ENCODE data around the gene RAB6B.

Gene RAB6B

DNA sequence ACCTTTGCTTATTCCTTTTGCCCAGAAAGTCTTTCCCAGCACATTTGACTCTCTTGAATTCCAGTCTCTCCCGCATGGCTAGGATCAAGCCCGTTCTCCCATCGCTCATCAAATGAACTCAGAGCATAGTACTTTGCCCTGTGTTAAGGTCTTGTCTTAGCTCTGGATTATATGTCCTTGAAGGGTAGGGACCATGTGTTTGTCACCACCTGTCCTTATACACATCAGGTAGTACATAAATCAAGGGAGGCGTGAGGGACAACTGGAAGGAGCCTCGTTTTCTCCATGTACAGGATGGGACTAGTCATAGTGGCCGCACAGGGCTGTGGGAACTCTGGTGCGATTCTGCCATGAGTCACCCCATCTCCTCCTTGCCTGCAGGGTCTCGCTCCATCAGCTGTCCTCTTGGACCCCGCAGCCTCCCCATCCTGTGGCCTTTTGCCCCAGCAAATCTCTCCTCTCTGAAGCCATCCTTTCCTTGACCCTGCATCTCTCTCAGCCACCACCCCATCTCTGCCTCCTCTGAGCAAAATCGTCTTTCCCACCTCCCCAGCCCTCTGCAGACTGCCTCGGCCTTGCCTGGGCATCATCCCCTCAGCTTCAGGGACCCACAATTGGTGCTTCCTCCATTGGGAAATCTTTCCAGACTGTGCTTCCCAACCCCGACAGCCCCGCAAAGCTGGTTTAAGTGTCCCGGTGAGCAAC lies 33.4 kb upstream of the RAB6B start:
- no peak overlapping the region for H3K4me3 ChIP-seq (replicated peaks; ENCODE audit: insufficient read depth, low read length)
- H3K27me3 ChIP-seq (ENCODE audit: insufficient read depth, poor library complexity, severe bottlenecking), result no peaks in the 10 kb centered on the region
- DNase-seq (ENCODE audit: low read depth in 1 of 2, low spot score in 1 of 2), result no peak
- H3K27ac ChIP-seq (replicated peaks), result no peak overlapping the region
- TF ChIP-seq, protein P1, sequence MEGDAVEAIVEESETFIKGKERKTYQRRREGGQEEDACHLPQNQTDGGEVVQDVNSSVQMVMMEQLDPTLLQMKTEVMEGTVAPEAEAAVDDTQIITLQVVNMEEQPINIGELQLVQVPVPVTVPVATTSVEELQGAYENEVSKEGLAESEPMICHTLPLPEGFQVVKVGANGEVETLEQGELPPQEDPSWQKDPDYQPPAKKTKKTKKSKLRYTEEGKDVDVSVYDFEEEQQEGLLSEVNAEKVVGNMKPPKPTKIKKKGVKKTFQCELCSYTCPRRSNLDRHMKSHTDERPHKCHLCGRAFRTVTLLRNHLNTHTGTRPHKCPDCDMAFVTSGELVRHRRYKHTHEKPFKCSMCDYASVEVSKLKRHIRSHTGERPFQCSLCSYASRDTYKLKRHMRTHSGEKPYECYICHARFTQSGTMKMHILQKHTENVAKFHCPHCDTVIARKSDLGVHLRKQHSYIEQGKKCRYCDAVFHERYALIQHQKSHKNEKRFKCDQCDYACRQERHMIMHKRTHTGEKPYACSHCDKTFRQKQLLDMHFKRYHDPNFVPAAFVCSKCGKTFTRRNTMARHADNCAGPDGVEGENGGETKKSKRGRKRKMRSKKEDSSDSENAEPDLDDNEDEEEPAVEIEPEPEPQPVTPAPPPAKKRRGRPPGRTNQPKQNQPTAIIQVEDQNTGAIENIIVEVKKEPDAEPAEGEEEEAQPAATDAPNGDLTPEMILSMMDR (IDR thresholded peaks at IDR 0.05; ENCODE audit: insufficient read depth, low read length), result no peak
- TF ChIP-seq, protein P2, sequence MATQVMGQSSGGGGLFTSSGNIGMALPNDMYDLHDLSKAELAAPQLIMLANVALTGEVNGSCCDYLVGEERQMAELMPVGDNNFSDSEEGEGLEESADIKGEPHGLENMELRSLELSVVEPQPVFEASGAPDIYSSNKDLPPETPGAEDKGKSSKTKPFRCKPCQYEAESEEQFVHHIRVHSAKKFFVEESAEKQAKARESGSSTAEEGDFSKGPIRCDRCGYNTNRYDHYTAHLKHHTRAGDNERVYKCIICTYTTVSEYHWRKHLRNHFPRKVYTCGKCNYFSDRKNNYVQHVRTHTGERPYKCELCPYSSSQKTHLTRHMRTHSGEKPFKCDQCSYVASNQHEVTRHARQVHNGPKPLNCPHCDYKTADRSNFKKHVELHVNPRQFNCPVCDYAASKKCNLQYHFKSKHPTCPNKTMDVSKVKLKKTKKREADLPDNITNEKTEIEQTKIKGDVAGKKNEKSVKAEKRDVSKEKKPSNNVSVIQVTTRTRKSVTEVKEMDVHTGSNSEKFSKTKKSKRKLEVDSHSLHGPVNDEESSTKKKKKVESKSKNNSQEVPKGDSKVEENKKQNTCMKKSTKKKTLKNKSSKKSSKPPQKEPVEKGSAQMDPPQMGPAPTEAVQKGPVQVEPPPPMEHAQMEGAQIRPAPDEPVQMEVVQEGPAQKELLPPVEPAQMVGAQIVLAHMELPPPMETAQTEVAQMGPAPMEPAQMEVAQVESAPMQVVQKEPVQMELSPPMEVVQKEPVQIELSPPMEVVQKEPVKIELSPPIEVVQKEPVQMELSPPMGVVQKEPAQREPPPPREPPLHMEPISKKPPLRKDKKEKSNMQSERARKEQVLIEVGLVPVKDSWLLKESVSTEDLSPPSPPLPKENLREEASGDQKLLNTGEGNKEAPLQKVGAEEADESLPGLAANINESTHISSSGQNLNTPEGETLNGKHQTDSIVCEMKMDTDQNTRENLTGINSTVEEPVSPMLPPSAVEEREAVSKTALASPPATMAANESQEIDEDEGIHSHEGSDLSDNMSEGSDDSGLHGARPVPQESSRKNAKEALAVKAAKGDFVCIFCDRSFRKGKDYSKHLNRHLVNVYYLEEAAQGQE (IDR thresholded peaks at IDR 0.05; ENCODE audit: insufficient replicate concordance, low read depth), result no peak
- no peak for TF ChIP-seq SPI1 (IDR thresholded peaks at IDR 0.05; ENCODE audit: borderline replicate concordance, low read depth)
- TF ChIP-seq POLR2AphosphoS5 (IDR thresholded peaks at IDR 0.05; ENCODE audit: low read depth), result no peak
- no peak for TF ChIP-seq GABPA (IDR thresholded peaks at IDR 0.05; ENCODE audit: low read depth)

DNA sequence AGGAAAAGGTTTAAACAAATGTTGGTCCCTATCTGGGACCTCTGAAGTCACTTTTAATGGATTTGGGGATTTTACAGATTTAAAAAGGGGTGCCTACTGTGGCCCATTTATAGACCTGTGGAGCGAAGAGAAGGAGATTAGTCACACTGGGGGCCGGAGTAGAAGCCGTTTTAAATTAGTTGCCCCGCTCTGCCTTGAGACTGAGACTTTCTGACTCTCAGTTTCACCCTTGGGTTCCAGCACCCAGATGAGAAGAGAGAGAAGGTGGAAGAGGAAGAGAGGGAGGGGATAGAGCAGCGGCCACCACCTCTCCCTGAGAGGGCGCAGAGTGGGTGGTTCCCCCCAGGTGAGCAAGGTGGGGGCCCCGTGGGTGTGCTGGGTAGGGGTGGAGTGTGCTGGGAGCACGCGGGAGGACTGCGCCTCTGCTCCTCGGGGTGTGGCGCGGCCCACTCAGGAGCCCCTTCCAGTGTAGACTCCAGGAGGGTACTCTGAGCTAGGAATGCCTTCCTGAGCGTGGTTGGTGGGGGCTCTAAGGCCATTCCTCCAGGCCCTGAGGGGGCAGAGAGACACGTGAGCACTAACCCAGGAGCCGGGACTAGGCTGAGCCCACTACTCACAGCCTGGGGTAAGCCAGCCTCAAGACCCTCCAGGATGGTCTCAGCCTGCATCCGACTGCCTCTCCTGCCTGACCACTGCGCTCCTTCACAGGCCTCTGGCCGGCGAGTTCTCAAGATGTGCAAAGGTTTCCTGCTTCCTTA lies 32.6 kb upstream of the RAB6B start:
- no peak overlapping the region for H3K4me3 ChIP-seq (replicated peaks; ENCODE audit: insufficient read depth, low read length)
- H3K27ac ChIP-seq (replicated peaks), result no peak overlapping the region
- no peaks in the 10 kb centered on the region for H3K27me3 ChIP-seq (ENCODE audit: insufficient read depth, poor library complexity, severe bottlenecking)
- DNase-seq (ENCODE audit: low read depth in 1 of 2, low spot score in 1 of 2), result no peak
- TF ChIP-seq SPI1 (IDR thresholded peaks at IDR 0.05; ENCODE audit: borderline replicate concordance, low read depth), result no peak
- TF ChIP-seq, protein P1 (IDR thresholded peaks at IDR 0.05; ENCODE audit: insufficient read depth, low read length), result no peak
- no peak for TF ChIP-seq POLR2AphosphoS5 (IDR thresholded peaks at IDR 0.05; ENCODE audit: low read depth)
- no peak for TF ChIP-seq GABPA (IDR thresholded peaks at IDR 0.05; ENCODE audit: low read depth)
- TF ChIP-seq, protein P2 (IDR thresholded peaks at IDR 0.05; ENCODE audit: insufficient replicate concordance, low read depth), result no peak

DNA sequence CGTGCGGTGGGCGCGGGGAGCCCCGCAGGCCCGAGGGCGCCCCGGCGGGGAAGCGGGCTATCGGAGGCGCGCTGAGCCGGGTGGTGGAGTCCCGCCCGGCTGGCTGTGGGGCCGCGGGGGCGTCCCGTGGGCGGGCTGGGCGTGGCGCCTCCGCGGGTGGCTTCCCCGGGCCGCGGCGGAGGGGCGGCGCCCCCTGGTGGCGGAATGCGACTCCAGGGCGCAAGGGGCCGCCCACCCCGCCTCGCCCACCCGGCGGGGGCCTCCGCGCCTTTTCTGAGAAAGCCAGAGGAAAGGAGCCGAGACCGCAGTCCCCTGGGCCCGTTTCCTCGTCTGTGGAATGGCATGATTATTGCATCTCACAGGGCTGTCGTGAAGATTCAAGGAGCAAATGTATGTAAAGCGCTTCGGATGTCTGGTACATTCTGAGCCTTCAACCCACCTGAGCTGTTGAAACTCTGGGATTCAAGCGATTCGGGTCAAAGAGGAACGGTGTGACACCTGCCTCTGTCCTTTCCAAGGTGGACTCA lies 31.9 kb upstream of the RAB6B start:
- DNase-seq (ENCODE audit: low read depth in 1 of 2, low spot score in 1 of 2), result no peak
- no peak for TF ChIP-seq GABPA (IDR thresholded peaks at IDR 0.05; ENCODE audit: low read depth)
- TF ChIP-seq, protein P1 (IDR thresholded peaks at IDR 0.05; ENCODE audit: insufficient read depth, low read length), result peak; percentile 44
- Histone ChIP-seq H3K27me3 (ENCODE audit: insufficient read depth, poor library complexity, severe bottlenecking) (no peaks in the 10 kb centered on the region), H3K27ac (replicated peaks) (no peak overlapping the region), H3K4me3 (replicated peaks; ENCODE audit: insufficient read depth, low read length) (no peak overlapping the region)

Measured in HL-60 (cell line).